Mammary epithelial cell (primary cell): Measurements from ENCODE around the gene SUPT7L.

Source experiments
- CTCF ChIP-seq, 2 donors: IDR thresholded peaks in 1 of 2; conservative IDR thresholded peaks in 1 of 2; 2 replicates each; pipeline ENCODE4 v1.5.1; 2011 to 2012; ENCODE audit warnings: inconsistent platforms in 2 of 2, low read length in 2 of 2, mild to moderate bottlenecking in 2 of 2, control low read depth in 1 of 2, low read depth in 1 of 2; ENCODE audit not compliant: insufficient read depth in 1 of 2; ENCODE audit errors: extremely low read depth in 1 of 2
- EZH2 ChIP-seq: IDR thresholded peaks from 2 replicates; pipeline ENCODE4 v1.6.1; 2012; ENCODE audit warnings: low read length, inconsistent platforms, borderline replicate concordance

- TF ChIP-seq EZH2 (no peak), CTCF (conservative IDR thresholded peaks at IDR 0.05 in 1 of 2, IDR thresholded peaks at IDR 0.05 in 1 of 2; ENCODE audit: extremely low read depth in 1 of 2, insufficient read depth in 1 of 2, low read depth in 1 of 2, low read length in 2 of 2) (no peak)
These were observed 38.9 kb upstream of the SUPT7L start for GRCh38 chr2:27702302-27702701.
